HK-2 (cell line): ENCODE results near the gene REPIN1.

Experiments
- DNase-seq: peaks from one replicate; pipeline ENCODE4 v3.0.0-alpha.2; 2018; ENCODE audit not compliant: unreplicated experiment

Gene REPIN1

GRCh38 chr7:150337179-150337578 is 31.4 kb upstream of the REPIN1 start:
- DNase-seq, result no peak

GRCh38 chr7:150337659-150338081 is 31.0 kb upstream of the REPIN1 start:
- no peak for DNase-seq

GRCh38 chr7:150338166-150338829 is 30.3 kb upstream of the REPIN1 start:
- DNase-seq, result no peak

- DNase-seq, result peak; percentile 69
These were observed 29.2 kb upstream of the REPIN1 start for GRCh38 chr7:150339409-150339809.

GRCh38 chr7:150340024-150340749 is 28.4 kb upstream of the REPIN1 start:
- DNase-seq, result peak; percentile 56

- no peak for DNase-seq
These were observed 27.8 kb upstream of the REPIN1 start for GRCh38 chr7:150340875-150341262.

GRCh38 chr7:150341263-150342120 is 27.1 kb upstream of the REPIN1 start, which contains the start of gene RARRES2:
Gene RARRES2, minus strand, starts transcription at chr7:150341629. Its CDS starts 1,020 bp downstream, at chr7:150340609.
- DNase-seq, result no peak

GRCh38 chr7:150342121-150342408 is 26.6 kb upstream of the REPIN1 start:
- DNase-seq, result no peak

- DNase-seq, result no peak
These were observed 25.4 kb upstream of the REPIN1 start for GRCh38 chr7:150343225-150343624.

GRCh38 chr7:150344299-150344698 is 24.3 kb upstream of the REPIN1 start:
- no peak for DNase-seq

- no peak for DNase-seq
These were observed 23.6 kb upstream of the REPIN1 start for GRCh38 chr7:150345012-150345411.

- DNase-seq, result no peak
These were observed 21.7 kb upstream of the REPIN1 start for GRCh38 chr7:150346922-150347321.

- DNase-seq, result no peak
These were observed 16.9 kb upstream of the REPIN1 start for GRCh38 chr7:150351587-150352194.

- DNase-seq, result no peak
These were observed 13.0 kb upstream of the REPIN1 start for GRCh38 chr7:150355666-150356059.

- no peak for DNase-seq
These were observed 12.2 kb upstream of the REPIN1 start for GRCh38 chr7:150356265-150356897.

GRCh38 chr7:150357270-150357669 is 11.4 kb upstream of the REPIN1 start:
- DNase-seq, result no peak

- no peak for DNase-seq
These were observed 10.7 kb upstream of the REPIN1 start for GRCh38 chr7:150357771-150358427.

- DNase-seq, result no peak
These were observed 10.2 kb upstream of the REPIN1 start for GRCh38 chr7:150358433-150358832.

- no peak for DNase-seq
These were observed 9.5 kb upstream of the REPIN1 start for GRCh38 chr7:150358988-150359621.

- DNase-seq, result no peak
These were observed 8.8 kb upstream of the REPIN1 start for GRCh38 chr7:150359622-150360362.
